ENCODE data around the gene SLC3A2. TPM values are rescaled to one million over a fixed set of nuclear protein-coding genes. Genes with fewer than 3 reads are reported as not detected.
A peak's percentile ranks its signal among the peaks of the same experiment; 100 is the strongest.

The SLC3A2 gene
- total RNA-seq, 1 donor from 2014 or later = 588 TPM

- Histone ChIP-seq H3K4me2 (ENCODE audit: low read length) (peak overlapping the region; percentile 84), H3K9me3 (ENCODE audit: insufficient read depth, low read depth, low read length) (no peaks in the 10 kb centered on the region), H3K27me3 (ENCODE audit: insufficient read depth, low read length) (peaks cover 60% of the 10 kb centered on the region), H3K27ac (ENCODE audit: low read depth, low read length) (no peak overlapping the region), H3K36me3 (ENCODE audit: insufficient read depth, low read length) (no peaks in the 10 kb centered on the region), H4K20me1 (ENCODE audit: insufficient read depth, low read length) (no peaks in the 10 kb centered on the region), H3K4me3 (ENCODE audit: insufficient read depth, low read depth, low read length) (no peak overlapping the region), H2AFZ (ENCODE audit: low read depth, low read length) (no peak overlapping the region), H3K4me1 (ENCODE audit: insufficient read depth, low read length) (peaks cover 14% of the 10 kb centered on the region), H3K9ac (ENCODE audit: low read length) (no peak overlapping the region), H3K79me2 (ENCODE audit: insufficient read depth, low read length) (no peaks in the 10 kb centered on the region)
- DNase-seq (ENCODE audit: low read depth) (no peak), FAIRE-seq (no peak)
- Mint-ChIP-seq H3K4me3 (ENCODE audit: unreplicated experiment) (peak overlapping the region; percentile 45), H3K36me3 (ENCODE audit: low read depth, unreplicated experiment) (no peaks in the 10 kb centered on the region), H3K9me3 (ENCODE audit: unreplicated experiment) (no peaks in the 10 kb centered on the region), H3K27me3 (ENCODE audit: low read depth, unreplicated experiment) (peaks cover 74% of the 10 kb centered on the region), H3K27ac (ENCODE audit: unreplicated experiment) (no peak overlapping the region), H3K4me1 (ENCODE audit: low read depth, unreplicated experiment) (peaks cover 4% of the 10 kb centered on the region)
- no peak for TF ChIP-seq CTCF (IDR thresholded peaks at IDR 0.05; ENCODE audit: insufficient read depth, low read depth, low read length)
Observed at GRCh38 chr11:62925308-62925707, 44.6 kb downstream of the SLC3A2 start.

GRCh38 chr11:62925745-62926679, 45.3 kb downstream of the SLC3A2 start:
- Histone ChIP-seq H4K20me1 (ENCODE audit: insufficient read depth, low read length) (no peaks in the 10 kb centered on the region), H3K27me3 (ENCODE audit: insufficient read depth, low read length) (peaks cover 60% of the 10 kb centered on the region), H3K4me2 (ENCODE audit: low read length) (peak overlapping the region; percentile 84), H3K9me3 (ENCODE audit: insufficient read depth, low read depth, low read length) (no peaks in the 10 kb centered on the region), H3K4me3 (ENCODE audit: insufficient read depth, low read depth, low read length) (peak overlapping the region; percentile 29), H3K27ac (ENCODE audit: low read depth, low read length) (no peak overlapping the region), H3K79me2 (ENCODE audit: insufficient read depth, low read length) (no peaks in the 10 kb centered on the region), H3K4me1 (ENCODE audit: insufficient read depth, low read length) (peaks cover 14% of the 10 kb centered on the region), H3K9ac (ENCODE audit: low read length) (peak overlapping the region; percentile 10), H2AFZ (ENCODE audit: low read depth, low read length) (peak overlapping the region; percentile 71), H3K36me3 (ENCODE audit: insufficient read depth, low read length) (no peaks in the 10 kb centered on the region)
- TF ChIP-seq EZH2 (IDR thresholded peaks at IDR 0.05; ENCODE audit: insufficient read depth, low read length) (peak; percentile 98), CTCF (IDR thresholded peaks at IDR 0.05; ENCODE audit: insufficient read depth, low read depth, low read length) (no peak)
- FAIRE-seq = no peak
- Mint-ChIP-seq H3K27ac (ENCODE audit: unreplicated experiment) (no peak overlapping the region), H3K27me3 (ENCODE audit: low read depth, unreplicated experiment) (peaks cover 76% of the 10 kb centered on the region), H3K36me3 (ENCODE audit: low read depth, unreplicated experiment) (no peaks in the 10 kb centered on the region), H3K4me3 (ENCODE audit: unreplicated experiment) (peak overlapping the region; percentile 45), H3K4me1 (ENCODE audit: low read depth, unreplicated experiment) (peaks cover 4% of the 10 kb centered on the region), H3K9me3 (ENCODE audit: unreplicated experiment) (no peaks in the 10 kb centered on the region)
- DNase-seq (ENCODE audit: low read depth) = no peak

Measured in astrocyte (in vitro differentiated cells and primary cell).